Neuronal stem cell (in vitro differentiated cells): ENCODE data around the gene NECTIN3.

ENCODE experiments used
- DNase-seq: peaks from one replicate; pipeline ENCODE4 v3.0.0-alpha.2; 2013; ENCODE audit warnings: low spot score
- H2AFZ ChIP-seq: one replicate; pipeline ENCODE4 v1.6.1; 2013; ENCODE audit warnings: mild to moderate bottlenecking, low read length, inconsistent platforms
- H2AK5ac ChIP-seq: 2 replicates; pipeline ENCODE4 v1.6.1; 2013; ENCODE audit warnings: low read depth, mild to moderate bottlenecking, inconsistent platforms, low read length, moderate library complexity, mixed read lengths
- H2BK120ac ChIP-seq: 2 replicates; pipeline ENCODE4 v1.6.1; 2013; ENCODE audit warnings: low read depth, mild to moderate bottlenecking, inconsistent platforms, low read length, moderate library complexity, mixed read lengths
- H2BK12ac ChIP-seq: one replicate; pipeline ENCODE4 v1.6.1; 2013; ENCODE audit warnings: low read length, inconsistent platforms
- H2BK15ac ChIP-seq: 2 replicates; pipeline ENCODE4 v1.6.1; 2013; ENCODE audit warnings: mild to moderate bottlenecking, low read length, inconsistent platforms, mixed read lengths
- H2BK5ac ChIP-seq: one replicate; pipeline ENCODE4 v1.6.1; 2013; ENCODE audit warnings: inconsistent platforms, mild to moderate bottlenecking, low read length, moderate library complexity
- H3K14ac ChIP-seq: one replicate; pipeline ENCODE4 v1.6.1; 2013; ENCODE audit warnings: low read length, inconsistent platforms
- H3K18ac ChIP-seq: 2 replicates; pipeline ENCODE4 v1.6.1; 2013; ENCODE audit warnings: low read length, inconsistent platforms
- H3K23ac ChIP-seq: 2 replicates; pipeline ENCODE4 v1.6.1; 2013; ENCODE audit warnings: low read depth, mild to moderate bottlenecking, mixed read lengths, low read length, inconsistent platforms; ENCODE audit not compliant: poor library complexity
- H3K27ac ChIP-seq: replicated peaks from 3 replicates; pipeline ENCODE4 v1.5.1; 2013; ENCODE audit warnings: low read length, inconsistent platforms
- H3K27me3 ChIP-seq, 3 experiments: 2 replicates each; pipeline ENCODE4 v1.6.1; 2013; ENCODE audit warnings: low read length in 3 of 3, mild to moderate bottlenecking in 2 of 3, inconsistent platforms in 1 of 3, low read depth in 1 of 3, mixed read lengths in 1 of 3, moderate library complexity in 1 of 3; ENCODE audit not compliant: control insufficient read depth in 3 of 3, insufficient read depth in 3 of 3
- H3K36me3 ChIP-seq, 2 donors: replicated peaks in 1 of 2; 2 replicates each; pipeline ENCODE4 v1.6.1; 2013; ENCODE audit warnings: low read length in 2 of 2; ENCODE audit not compliant: control insufficient read depth in 2 of 2, insufficient read depth in 2 of 2
- H3K4ac ChIP-seq: 2 replicates; pipeline ENCODE4 v1.6.1; 2013; ENCODE audit warnings: inconsistent platforms, mild to moderate bottlenecking, low read length, moderate library complexity
- H3K4me1 ChIP-seq, 2 donors: 1 replicate in 1 of 2; 2 replicates in 1 of 2; pipeline ENCODE4 v1.6.1; 2013; ENCODE audit warnings: low read length in 2 of 2, low read depth in 1 of 2; ENCODE audit not compliant: control insufficient read depth in 2 of 2, insufficient read depth in 1 of 2
- H3K4me2 ChIP-seq: one replicate; pipeline ENCODE4 v1.6.1; 2013; ENCODE audit warnings: mild to moderate bottlenecking, low read length, inconsistent platforms; ENCODE audit not compliant: insufficient read depth, poor library complexity, severe bottlenecking
- H3K4me3 ChIP-seq, 2 donors: 2 replicates each; pipeline ENCODE4 v1.5.1; 2013; ENCODE audit warnings: low read length in 2 of 2, mild to moderate bottlenecking in 2 of 2, inconsistent platforms in 1 of 2, moderate library complexity in 1 of 2
- H3K79me1 ChIP-seq: one replicate; pipeline ENCODE4 v1.6.1; 2013; ENCODE audit warnings: low read depth, mild to moderate bottlenecking, inconsistent platforms, low read length, moderate library complexity
- H3K9ac ChIP-seq: one replicate; pipeline ENCODE4 v1.6.1; 2013; ENCODE audit warnings: mild to moderate bottlenecking, low read depth, low read length, inconsistent platforms; ENCODE audit not compliant: poor library complexity
- H3K9me3 ChIP-seq, 2 donors: replicated peaks in 1 of 2; 2 replicates each; pipeline versions ENCODE3 to v1.6.1; 2013; ENCODE audit warnings: low read length in 2 of 2, mild to moderate bottlenecking in 2 of 2, inconsistent platforms in 1 of 2, low read depth in 1 of 2, mixed read lengths in 1 of 2, moderate library complexity in 1 of 2; ENCODE audit not compliant: control insufficient read depth in 2 of 2, insufficient read depth in 1 of 2
- H4K8ac ChIP-seq: one replicate; pipeline ENCODE4 v1.6.1; 2013; ENCODE audit warnings: low read depth, mild to moderate bottlenecking, inconsistent platforms, low read length, moderate library complexity
- H4K91ac ChIP-seq: one replicate; pipeline ENCODE4 v1.6.1; 2013; ENCODE audit warnings: low read length, low read depth, mild to moderate bottlenecking, inconsistent platforms; ENCODE audit not compliant: poor library complexity
- WGBS, 2 donors: extraction: QIAGEN DNeasy Blood & Tissue Kit; methylation state at CpG; one replicate each; pipeline ENCODE4 v1.1.7; 2013; ENCODE audit warnings: missing lambda C conversion rate in 2 of 2, mixed read lengths in 1 of 2; ENCODE audit not compliant: insufficient read length in 2 of 2, insufficient replicate concordance in 1 of 2; ENCODE audit errors: extremely low coverage in 2 of 2; 5-methylcytosine and 5-hydroxymethylcytosine counted together

The NECTIN3 gene

GRCh38 chr3:111045564-111045963 is 26.1 kb upstream of the NECTIN3 start:
- Histone ChIP-seq H2AK5ac (no peak overlapping the region), H3K18ac (no peak overlapping the region), H2BK12ac (no peak overlapping the region), H3K4me2 (no peak overlapping the region), H3K27me3 (no peaks in the 10 kb centered on the region), H4K91ac (no peak overlapping the region), H2BK15ac (no peak overlapping the region), H2BK120ac (no peak overlapping the region), H2AFZ (peak overlapping the region; percentile 38), H3K23ac (no peak overlapping the region), H3K4me3 (no peak overlapping the region), H3K9me3 (peaks cover 0 to 17% of the 10 kb centered on the region in 2 donors), H3K4ac (no peak overlapping the region), H4K8ac (no peak overlapping the region), H3K36me3 (no peaks in the 10 kb centered on the region), H3K27ac (no peak overlapping the region), H3K4me1 (peaks cover 3 to 29% of the 10 kb centered on the region in 2 donors), H3K9ac (no peak overlapping the region), H2BK5ac (no peak overlapping the region), H3K79me1 (no peaks in the 10 kb centered on the region), H3K14ac (no peak overlapping the region)
- WGBS, 2 donors = no CpG with 5 or more reads among the region's 6 CpGs
- DNase-seq = no peak

- Histone ChIP-seq H3K4me3 (no peak overlapping the region), H3K4me1 (peaks cover 6 to 29% of the 10 kb centered on the region in 2 donors), H3K4me2 (no peak overlapping the region), H2AK5ac (no peak overlapping the region), H2BK12ac (no peak overlapping the region), H3K14ac (no peak overlapping the region), H3K79me1 (no peaks in the 10 kb centered on the region), H2BK120ac (no peak overlapping the region), H3K4ac (no peak overlapping the region), H4K91ac (no peak overlapping the region), H4K8ac (no peak overlapping the region), H3K23ac (no peak overlapping the region), H3K9me3 (peaks cover 0 to 2% of the 10 kb centered on the region in 2 donors), H3K9ac (no peak overlapping the region), H2BK15ac (no peak overlapping the region), H3K27ac (no peak overlapping the region), H3K27me3 (no peaks in the 10 kb centered on the region), H2AFZ (no peak overlapping the region), H3K36me3 (no peaks in the 10 kb centered on the region), H3K18ac (no peak overlapping the region), H2BK5ac (no peak overlapping the region)
- DNase-seq = no peak
These were observed 24.6 kb upstream of the NECTIN3 start for GRCh38 chr3:111047042-111047441.

- no peak for DNase-seq
- Histone ChIP-seq H3K4me3 (no peak overlapping the region), H3K4ac (no peak overlapping the region), H3K36me3 (no peaks in the 10 kb centered on the region), H3K27me3 (no peaks in the 10 kb centered on the region), H2AFZ (peak overlapping the region; percentile 42), H4K8ac (no peak overlapping the region), H2AK5ac (no peak overlapping the region), H2BK15ac (no peak overlapping the region), H3K27ac (no peak overlapping the region), H3K9ac (no peak overlapping the region), H3K4me1 (peaks cover 6 to 29% of the 10 kb centered on the region in 2 donors), H4K91ac (no peak overlapping the region), H3K18ac (no peak overlapping the region), H3K79me1 (no peaks in the 10 kb centered on the region), H3K4me2 (no peak overlapping the region), H2BK120ac (no peak overlapping the region), H2BK5ac (no peak overlapping the region), H3K23ac (no peak overlapping the region), H3K9me3 (no peaks in the 10 kb centered on the region), H3K14ac (no peak overlapping the region), H2BK12ac (no peak overlapping the region)
- WGBS, 2 donors = 100% methylated on average over 1 of the region's 1 CpG; no CpG with 5 or more reads in 1 of the 2 donors
These were observed 23.7 kb upstream of the NECTIN3 start for GRCh38 chr3:111047812-111048435.

GRCh38 chr3:111051354-111051753 is 20.3 kb upstream of the NECTIN3 start:
- no peak overlapping the region for H3K9ac ChIP-seq
- H3K27me3 ChIP-seq = no peaks in the 10 kb centered on the region
- no peaks in the 10 kb centered on the region for H3K9me3 ChIP-seq
- no peak for DNase-seq
- H3K4me1 ChIP-seq = peaks cover 6 to 20% of the 10 kb centered on the region in 2 donors
- no peak overlapping the region for H3K27ac ChIP-seq
- H2BK15ac ChIP-seq = no peak overlapping the region
- no peak overlapping the region for H4K8ac ChIP-seq
- no peak overlapping the region for H2AFZ ChIP-seq
- H3K14ac ChIP-seq = no peak overlapping the region
- no peak overlapping the region for H2BK5ac ChIP-seq
- H3K36me3 ChIP-seq = no peaks in the 10 kb centered on the region
- no peak overlapping the region for H2BK120ac ChIP-seq
- no peak overlapping the region for H2BK12ac ChIP-seq
- H3K18ac ChIP-seq = no peak overlapping the region
- H3K4me3 ChIP-seq = no peak overlapping the region
- no peak overlapping the region for H2AK5ac ChIP-seq
- H3K4ac ChIP-seq = no peak overlapping the region
- H4K91ac ChIP-seq = no peak overlapping the region
- H3K4me2 ChIP-seq = no peak overlapping the region
- H3K79me1 ChIP-seq = no peaks in the 10 kb centered on the region
- H3K23ac ChIP-seq = no peak overlapping the region
